Urinary bladder (tissue), 4 donors: ENCODE data around the gene SFXN2. TPM values are rescaled to one million over a fixed set of nuclear protein-coding genes. Genes with fewer than 3 reads are reported as not detected.

Experiments used
- DNase-seq: peaks from one replicate; pipeline ENCODE4 v3.0.0-alpha.2; 2015; ENCODE audit errors: extremely low spot score
- H3K27ac ChIP-seq: one replicate; pipeline ENCODE4 v1.5.1; 2013; ENCODE audit warnings: low read depth, mild to moderate bottlenecking, moderate library complexity
- H3K36me3 ChIP-seq: one replicate; pipeline ENCODE4 v1.6.1; 2013; ENCODE audit warnings: mild to moderate bottlenecking, moderate library complexity; ENCODE audit not compliant: insufficient read depth
- H3K4me1 ChIP-seq: one replicate; pipeline ENCODE4 v1.6.1; 2013; ENCODE audit warnings: mild to moderate bottlenecking, moderate library complexity; ENCODE audit not compliant: insufficient read depth
- H3K4me3 ChIP-seq: one replicate; pipeline ENCODE4 v1.5.1; 2013; ENCODE audit warnings: low read depth, low read length
- WGBS: extraction: QIAGEN DNeasy Blood & Tissue Kit; methylation state at CpG from one replicate; pipeline ENCODE4 v1.1.7; 2013; 5-methylcytosine and 5-hydroxymethylcytosine counted together
- polyA plus RNA-seq: library from polyadenylated mRNA; stranded (reverse); fragments of 200-250 nt; gene quantifications from one replicate; pipeline ENCODE4 v1.2.3, GENCODE V29; 2013
- total RNA-seq: library from RNA; depleted of rRNA; stranded (reverse); fragments of >200 nt; gene quantifications from one replicate; pipeline ENCODE4 v1.2.3, GENCODE V29; 2014
- donor health status: healthy with polysubstance abuse.
- donor health status: healthy.

SFXN2 gene
- total and polyA plus RNA-seq, 2 donors, result 4.3 to 11.7 TPM

GRCh38 chr10:102761981-102762380 lies 47.5 kb downstream of the SFXN2 start:
- H3K4me3 ChIP-seq, result no peak overlapping the region
- H3K27ac ChIP-seq, result no peak overlapping the region
- 97% methylated on average over 4 of the region's 4 CpGs for WGBS
- no peak for DNase-seq
- H3K4me1 ChIP-seq, result peaks cover 3% of the 10 kb centered on the region
- H3K36me3 ChIP-seq, result no peaks in the 10 kb centered on the region

GRCh38 chr10:102762401-102763015 lies 48.1 kb downstream of the SFXN2 start:
- 74% methylated on average over 7 of the region's 7 CpGs for WGBS
- peaks cover 3% of the 10 kb centered on the region for H3K4me1 ChIP-seq
- DNase-seq, result no peak

GRCh38 chr10:102763037-102763607 lies 48.7 kb downstream of the SFXN2 start:
- no peak overlapping the region for H3K4me3 ChIP-seq
- DNase-seq, result no peak
- H3K4me1 ChIP-seq, result peaks cover 3% of the 10 kb centered on the region
- H3K36me3 ChIP-seq, result no peaks in the 10 kb centered on the region
- no peak overlapping the region for H3K27ac ChIP-seq
- WGBS, result 80% methylated on average over 7 of the region's 7 CpGs

More at GRCh38 chr10:102762401-102763015, 48.1 kb downstream of the SFXN2 start:
- Histone ChIP-seq H3K4me3 (no peak overlapping the region), H3K36me3 (no peaks in the 10 kb centered on the region), H3K27ac (no peak overlapping the region)

- no peak for DNase-seq
- Histone ChIP-seq H3K4me3 (no peak overlapping the region), H3K4me1 (peaks cover 5% of the 10 kb centered on the region), H3K27ac (no peak overlapping the region), H3K36me3 (no peaks in the 10 kb centered on the region)
- 70% methylated on average over 6 of the region's 6 CpGs for WGBS
These were observed 50.2 kb downstream of the SFXN2 start for GRCh38 chr10:102764470-102765161.

- 83% methylated on average over 7 of the region's 7 CpGs for WGBS
- peaks cover 5% of the 10 kb centered on the region for H3K4me1 ChIP-seq
- H3K4me3 ChIP-seq, result no peak overlapping the region
- no peak overlapping the region for H3K27ac ChIP-seq
- H3K36me3 ChIP-seq, result no peaks in the 10 kb centered on the region
- DNase-seq, result no peak
These were observed 50.9 kb downstream of the SFXN2 start for GRCh38 chr10:102765336-102765735.

GRCh38 chr10:102767428-102768160 lies 53.2 kb downstream of the SFXN2 start:
- Histone ChIP-seq H3K36me3 (no peaks in the 10 kb centered on the region), H3K27ac (no peak overlapping the region), H3K4me1 (peaks cover 5% of the 10 kb centered on the region), H3K4me3 (no peak overlapping the region)
- DNase-seq, result no peak
- 92% methylated on average over 9 of the region's 9 CpGs for WGBS

- H3K4me3 ChIP-seq, result no peak overlapping the region
- WGBS, result 61% methylated on average over 7 of the region's 7 CpGs
- H3K36me3 ChIP-seq, result no peaks in the 10 kb centered on the region
- peaks cover 2% of the 10 kb centered on the region for H3K4me1 ChIP-seq
- H3K27ac ChIP-seq, result no peak overlapping the region
- no peak for DNase-seq
These were observed 55.1 kb downstream of the SFXN2 start for GRCh38 chr10:102769375-102770107.

- DNase-seq, result no peak
- 50% methylated on average over 3 of the region's 3 CpGs for WGBS
- no peak overlapping the region for H3K27ac ChIP-seq
- no peaks in the 10 kb centered on the region for H3K36me3 ChIP-seq
- peaks cover 2% of the 10 kb centered on the region for H3K4me1 ChIP-seq
- H3K4me3 ChIP-seq, result no peak overlapping the region
These were observed 55.7 kb downstream of the SFXN2 start for GRCh38 chr10:102770108-102770482.

GRCh38 chr10:102770792-102771191 lies 56.4 kb downstream of the SFXN2 start:
- WGBS, result 85% methylated on average over 1 of the region's 1 CpG
- no peak for DNase-seq
- Histone ChIP-seq H3K36me3 (no peaks in the 10 kb centered on the region), H3K4me1 (peaks cover 2% of the 10 kb centered on the region), H3K27ac (no peak overlapping the region), H3K4me3 (no peak overlapping the region)

GRCh38 chr10:102773320-102773719 lies 58.9 kb downstream of the SFXN2 start:
- H3K4me1 ChIP-seq, result peaks cover 2% of the 10 kb centered on the region
- no peak for DNase-seq
- H3K4me3 ChIP-seq, result no peak overlapping the region
- no peak overlapping the region for H3K27ac ChIP-seq
- H3K36me3 ChIP-seq, result no peaks in the 10 kb centered on the region
- 26% methylated on average over 1 of the region's 1 CpG for WGBS

GRCh38 chr10:102773986-102774385 lies 59.5 kb downstream of the SFXN2 start:
- no peak overlapping the region for H3K27ac ChIP-seq
- no peak for DNase-seq
- H3K4me3 ChIP-seq, result no peak overlapping the region
- no peaks in the 10 kb centered on the region for H3K36me3 ChIP-seq
- peaks cover under 1% of the 10 kb centered on the region for H3K4me1 ChIP-seq
- WGBS, result 58% methylated on average over 5 of the region's 5 CpGs

GRCh38 chr10:102775201-102775934 lies 60.9 kb downstream of the SFXN2 start:
- H3K36me3 ChIP-seq, result no peaks in the 10 kb centered on the region
- peak overlapping the region; percentile 47 for H3K27ac ChIP-seq
- DNase-seq, result no peak
- no peak overlapping the region for H3K4me3 ChIP-seq
- no peaks in the 10 kb centered on the region for H3K4me1 ChIP-seq
- 33% methylated on average over 16 of the region's 16 CpGs for WGBS
